SK-N-MC (cell line): ENCODE results near the gene PSMG4.

Source experiments
- DNase-seq: peaks from one replicate; pipeline ENCODE4 v3.0.0-alpha.2; 2011; ENCODE audit warnings: low read depth, low spot score
- H3K27ac ChIP-seq: fragments of 200-600 bp; sonication (generic); 2 replicates; pipeline ENCODE4 v1.5.1; 2016; ENCODE audit warnings: mixed run types
- H3K36me3 ChIP-seq: fragments of 200-600 bp; sonication (generic); 2 replicates; pipeline ENCODE4 v1.6.1; 2017; ENCODE audit warnings: antibody characterized with exemption, low read length, mixed read lengths; ENCODE audit not compliant: insufficient read depth
- H3K4me3 ChIP-seq: fragments of 200-600 bp; sonication (generic); 2 replicates; pipeline ENCODE4 v1.5.1; 2016
- H3K9ac ChIP-seq: fragments of 200-600 bp; sonication (generic); 2 replicates; pipeline ENCODE4 v1.8.0; 2017; ENCODE audit warnings: mixed run types, mixed read lengths; ENCODE audit not compliant: insufficient read length
- H3K9me3 ChIP-seq: fragments of 200-600 bp; sonication (generic); 2 replicates; pipeline ENCODE4 v1.6.1; 2017; ENCODE audit warnings: low read depth, mild to moderate bottlenecking, antibody characterized with exemption, low read length, moderate library complexity, mixed read lengths
- EZH2 ChIP-seq: fragments of 200-600 bp; sonication (generic); IDR thresholded peaks from one replicate; pipeline ENCODE4 v1.6.1; 2017; ENCODE audit warnings: antibody characterized with exemption
- FOXP2 ChIP-seq: optimal IDR thresholded peaks from 2 replicates; pipeline ENCODE3; 2011; ENCODE audit warnings: mild to moderate bottlenecking, moderate library complexity; ENCODE audit not compliant: insufficient read depth; ENCODE audit errors: extremely low read length, control extremely low read depth
- POLR2AphosphoS5 ChIP-seq: IDR thresholded peaks from 2 replicates; pipeline ENCODE4 v1.6.1; 2012; ENCODE audit warnings: mild to moderate bottlenecking, low read depth, low read length, borderline replicate concordance

The PSMG4 gene

DNA sequence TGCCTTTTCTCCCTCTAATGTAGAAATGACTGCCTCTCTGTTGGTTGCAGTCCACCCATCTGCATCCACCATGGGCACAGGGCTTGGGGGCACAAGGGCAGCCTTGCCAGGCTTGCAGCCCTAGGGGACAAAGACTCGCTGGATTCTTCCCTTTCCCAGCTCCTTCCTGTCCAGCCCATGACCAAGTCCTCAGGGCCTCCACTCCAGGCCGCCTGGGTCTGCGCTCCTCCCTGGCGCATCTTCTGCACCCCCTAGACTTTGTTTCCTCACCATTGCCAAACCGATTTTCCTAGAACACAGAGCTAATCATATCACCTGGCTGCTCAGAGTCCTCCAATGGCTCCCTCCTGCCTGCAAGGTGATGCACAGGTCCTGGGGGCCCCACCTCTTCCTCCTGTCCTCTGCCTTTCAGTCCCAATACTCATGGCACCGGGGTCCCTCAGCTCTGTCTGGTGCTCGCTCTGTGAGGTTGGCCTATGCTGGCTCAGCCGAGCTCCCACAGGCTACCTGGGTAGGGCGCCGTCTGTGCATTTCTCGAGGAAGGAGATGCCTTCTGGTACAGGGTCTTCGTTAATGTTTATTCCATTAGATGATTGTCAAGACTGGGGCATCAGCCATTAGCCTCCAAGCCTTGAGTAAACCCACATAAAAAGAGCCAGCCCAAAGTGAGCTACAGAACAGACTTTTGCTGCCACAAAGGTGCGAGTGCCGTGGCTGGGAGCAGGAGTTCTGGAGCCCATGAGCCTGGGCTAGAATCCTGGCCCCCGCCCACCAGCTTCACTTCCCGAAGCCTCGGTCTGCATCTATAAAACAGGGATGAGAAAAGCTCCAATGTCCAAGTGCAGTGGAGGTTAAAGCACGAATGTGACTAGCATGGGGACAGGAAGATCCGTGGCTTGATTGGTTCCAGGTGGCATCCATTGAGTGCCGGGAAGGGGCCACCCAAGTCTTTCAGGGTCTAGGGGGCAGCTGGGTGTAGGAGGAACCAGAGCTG is 17.7 kb downstream of the PSMG4 start:
- Histone ChIP-seq H3K4me3 (no peak overlapping the region), H3K27ac (no peak overlapping the region), H3K36me3 (peaks cover 9% of the 10 kb centered on the region; the same call in 1 of the 2 replicates), H3K9ac (no peak overlapping the region), H3K9me3 (no peaks in the 10 kb centered on the region)
- TF ChIP-seq POLR2AphosphoS5 (no peak), EZH2 (no peak), FOXP2 (no peak)
- DNase-seq: no peak

DNA sequence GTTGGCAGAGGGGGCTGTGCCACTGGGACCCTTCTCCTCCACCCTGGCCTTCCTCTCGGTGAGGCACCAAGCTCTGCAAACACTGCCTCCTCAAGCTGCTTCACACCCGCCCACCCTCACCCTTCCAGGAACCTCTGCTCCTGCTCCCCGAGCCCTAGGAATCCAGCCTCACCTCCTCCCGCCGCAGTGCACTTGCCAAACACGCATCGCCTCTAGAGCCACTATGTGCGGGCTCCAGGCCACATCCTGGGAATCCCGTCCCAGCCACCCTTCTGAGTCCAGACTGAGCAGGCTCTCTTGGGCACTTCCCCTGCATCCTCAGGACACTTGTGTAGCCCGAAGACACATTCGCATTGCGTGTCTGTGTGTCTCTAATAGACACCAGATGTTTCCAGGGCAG is 18.5 kb downstream of the PSMG4 start:
- Histone ChIP-seq H3K27ac (no peak overlapping the region; the same call in 1 of the 2 replicates), H3K9ac (no peak overlapping the region), H3K36me3 (0 out of 2 replicates have a peak, but pooled peaks cover 3% of the 10 kb centered on the region), H3K4me3 (no peak overlapping the region), H3K9me3 (no peaks in the 10 kb centered on the region)
- no peak for DNase-seq
- TF ChIP-seq EZH2 (no peak), POLR2AphosphoS5 (no peak), FOXP2 (no peak)

DNA sequence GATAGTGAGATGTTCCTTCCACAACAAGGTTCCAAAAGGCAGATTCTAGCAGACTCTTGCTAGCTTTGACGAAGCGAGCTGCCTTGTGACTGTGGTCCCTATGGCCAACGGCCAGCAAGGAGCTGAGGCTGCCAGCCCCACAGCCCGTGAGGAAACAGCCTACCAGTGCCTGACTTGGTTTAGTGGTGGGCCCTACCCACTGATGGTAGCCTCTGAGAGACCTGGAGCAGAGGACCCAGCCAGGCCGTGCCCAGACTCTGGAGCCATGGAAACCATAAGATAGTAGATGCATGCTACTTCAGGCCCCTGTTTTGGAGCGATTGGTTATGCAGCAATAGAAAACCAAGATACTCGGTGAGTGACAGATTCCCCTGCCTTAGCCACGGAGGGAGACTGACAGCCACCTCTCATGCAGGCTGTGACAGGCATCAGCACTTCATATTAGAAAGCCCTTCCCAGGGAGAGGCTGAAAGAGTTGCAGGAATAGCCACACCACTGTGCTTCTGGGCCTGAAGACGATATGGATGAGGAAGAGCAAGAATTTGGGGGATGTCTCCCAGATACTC is 19.2 kb downstream of the PSMG4 start:
- no peak overlapping the region; the same call in 1 of the 2 replicates for H3K27ac ChIP-seq
- no peak overlapping the region for H3K9ac ChIP-seq
- H3K36me3 ChIP-seq: no peaks in the 10 kb centered on the region
- no peak for DNase-seq
- no peak overlapping the region for H3K4me3 ChIP-seq
- H3K9me3 ChIP-seq: no peaks in the 10 kb centered on the region
- no peak for TF ChIP-seq POLR2AphosphoS5
- no peak for TF ChIP-seq FOXP2
- TF ChIP-seq EZH2: no peak

DNA sequence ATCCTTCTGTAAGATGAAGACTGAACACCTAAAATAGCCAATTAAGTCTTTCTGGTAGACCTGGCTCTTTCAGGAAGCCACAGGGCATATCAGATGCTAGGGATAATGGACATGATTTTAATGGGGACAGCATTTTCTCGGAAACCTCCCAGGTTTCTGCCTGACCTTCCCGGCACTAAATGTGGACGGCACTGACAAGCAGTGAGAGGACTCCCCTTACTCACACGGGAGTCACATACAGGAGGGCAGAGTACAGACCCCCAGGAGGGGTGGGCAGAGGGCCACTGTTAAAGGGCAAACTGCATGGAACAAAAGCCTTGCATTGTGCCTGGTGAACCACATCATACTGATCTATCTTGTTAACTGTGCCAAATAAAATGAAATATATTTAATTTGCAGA is 19.9 kb downstream of the PSMG4 start:
- TF ChIP-seq POLR2AphosphoS5: no peak
- TF ChIP-seq FOXP2: no peak
- TF ChIP-seq EZH2: no peak
- Histone ChIP-seq H3K9me3 (no peaks in the 10 kb centered on the region), H3K9ac (no peak overlapping the region), H3K4me3 (no peak overlapping the region), H3K27ac (no peak overlapping the region), H3K36me3 (no peaks in the 10 kb centered on the region)
- DNase-seq: no peak

DNA sequence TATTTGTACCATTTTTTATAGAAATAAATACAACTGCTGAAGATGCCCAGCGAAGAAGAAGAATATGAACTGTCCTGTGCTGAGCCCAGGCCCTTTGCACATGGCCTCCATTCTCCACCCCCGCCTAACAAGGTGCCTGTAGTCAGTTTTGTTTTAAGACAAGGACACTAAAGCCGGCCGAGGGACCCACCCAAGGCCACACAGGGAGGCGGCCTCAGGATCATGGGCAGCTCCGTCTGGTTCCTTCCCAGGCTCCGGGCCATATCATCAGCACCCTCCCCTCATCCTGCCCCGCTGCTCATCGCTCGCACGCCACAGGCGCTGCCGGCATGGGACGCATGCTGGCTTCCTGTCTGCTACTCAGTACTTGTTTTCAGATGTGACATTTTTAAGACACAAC is 21.3 kb downstream of the PSMG4 start:
- H3K27ac ChIP-seq: no peak overlapping the region
- TF ChIP-seq EZH2: no peak
- no peak for TF ChIP-seq FOXP2
- TF ChIP-seq POLR2AphosphoS5: no peak
- H3K4me3 ChIP-seq: no peak overlapping the region

DNA sequence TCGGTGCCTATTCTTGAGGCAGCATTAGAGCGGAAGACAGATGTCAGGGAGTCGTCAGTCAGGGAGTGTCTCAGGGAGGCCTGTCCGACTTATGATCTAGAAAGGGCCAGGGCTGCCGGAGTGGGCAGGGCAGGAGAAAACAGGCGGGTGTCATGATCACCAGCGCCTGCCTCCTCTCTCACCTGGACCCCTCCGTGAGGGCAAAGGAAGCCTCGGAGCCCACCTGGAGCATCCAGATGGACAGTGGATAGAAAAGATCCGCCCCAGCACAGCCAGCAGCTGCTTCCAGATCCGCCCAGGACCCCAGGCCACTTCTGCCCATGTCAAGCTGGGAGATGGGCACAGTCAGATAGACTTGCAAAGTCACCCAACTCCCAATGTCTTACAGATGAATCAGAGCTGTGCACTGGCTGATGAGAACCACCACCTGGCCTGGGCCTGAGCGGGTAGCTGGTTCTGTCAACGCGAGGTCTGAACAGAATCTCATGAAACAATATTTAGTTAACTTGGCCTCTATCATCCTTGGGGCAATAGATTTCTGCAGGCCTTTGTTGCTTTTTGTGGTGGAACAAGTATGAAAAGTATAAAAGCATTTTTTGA is 22.2 kb downstream of the PSMG4 start:
- H3K36me3 ChIP-seq: no peaks in the 10 kb centered on the region
- no peak overlapping the region for H3K4me3 ChIP-seq
- H3K9me3 ChIP-seq: no peaks in the 10 kb centered on the region
- H3K9ac ChIP-seq: no peak overlapping the region
- TF ChIP-seq POLR2AphosphoS5 (no peak), EZH2 (no peak), FOXP2 (no peak)
- H3K27ac ChIP-seq: no peak overlapping the region
- DNase-seq: no peak

More for the DNA sequence above, 21.3 kb downstream of the PSMG4 start:
- no peak overlapping the region for H3K9ac ChIP-seq
- no peak for DNase-seq
- no peaks in the 10 kb centered on the region for H3K9me3 ChIP-seq
- H3K36me3 ChIP-seq: no peaks in the 10 kb centered on the region

DNA sequence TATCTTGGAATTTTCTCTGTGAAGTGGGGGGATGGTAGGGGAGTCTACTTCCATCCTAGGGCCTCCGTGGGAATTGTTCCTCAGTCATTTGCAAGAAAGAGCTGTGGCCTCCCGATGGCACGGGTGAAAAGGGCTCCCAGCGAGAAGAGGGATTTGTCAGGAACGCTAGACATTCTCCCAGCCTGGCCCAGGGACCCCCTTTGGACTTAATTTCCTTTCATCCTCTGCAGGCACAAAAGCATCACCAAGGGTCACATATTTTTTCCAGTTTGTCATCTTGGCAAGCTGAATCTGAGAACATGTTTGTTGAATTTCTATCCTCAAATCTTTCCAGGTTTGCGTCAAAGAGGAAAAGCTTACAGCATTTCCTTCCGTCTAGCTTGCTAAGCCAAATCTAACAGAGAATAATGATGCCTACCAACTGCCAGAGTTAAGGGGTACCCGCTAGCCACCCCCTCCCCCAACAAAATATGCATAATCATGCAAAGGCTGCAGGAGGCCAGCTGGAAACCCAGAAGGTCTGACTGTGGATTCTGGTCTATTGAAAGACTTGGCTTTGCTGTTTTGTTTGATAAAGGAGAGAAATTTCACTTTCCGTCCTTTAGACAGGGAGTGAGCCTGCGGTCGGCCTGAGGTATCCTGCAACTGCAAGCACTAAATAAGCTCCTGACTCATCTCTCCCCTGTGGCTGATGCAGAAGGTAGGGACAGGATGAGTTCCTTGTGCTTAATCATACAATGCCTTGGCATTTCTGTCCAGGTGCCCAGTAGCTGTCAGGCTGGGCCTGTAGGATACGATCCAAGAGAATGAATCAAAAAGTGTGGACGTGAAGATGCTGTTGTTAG is 23.1 kb downstream of the PSMG4 start:
- no peak for DNase-seq
- Histone ChIP-seq H3K4me3 (no peak overlapping the region), H3K9me3 (no peaks in the 10 kb centered on the region), H3K27ac (no peak overlapping the region), H3K36me3 (no peaks in the 10 kb centered on the region), H3K9ac (no peak overlapping the region)
- TF ChIP-seq FOXP2: no peak
- no peak for TF ChIP-seq EZH2
- no peak for TF ChIP-seq POLR2AphosphoS5

DNA sequence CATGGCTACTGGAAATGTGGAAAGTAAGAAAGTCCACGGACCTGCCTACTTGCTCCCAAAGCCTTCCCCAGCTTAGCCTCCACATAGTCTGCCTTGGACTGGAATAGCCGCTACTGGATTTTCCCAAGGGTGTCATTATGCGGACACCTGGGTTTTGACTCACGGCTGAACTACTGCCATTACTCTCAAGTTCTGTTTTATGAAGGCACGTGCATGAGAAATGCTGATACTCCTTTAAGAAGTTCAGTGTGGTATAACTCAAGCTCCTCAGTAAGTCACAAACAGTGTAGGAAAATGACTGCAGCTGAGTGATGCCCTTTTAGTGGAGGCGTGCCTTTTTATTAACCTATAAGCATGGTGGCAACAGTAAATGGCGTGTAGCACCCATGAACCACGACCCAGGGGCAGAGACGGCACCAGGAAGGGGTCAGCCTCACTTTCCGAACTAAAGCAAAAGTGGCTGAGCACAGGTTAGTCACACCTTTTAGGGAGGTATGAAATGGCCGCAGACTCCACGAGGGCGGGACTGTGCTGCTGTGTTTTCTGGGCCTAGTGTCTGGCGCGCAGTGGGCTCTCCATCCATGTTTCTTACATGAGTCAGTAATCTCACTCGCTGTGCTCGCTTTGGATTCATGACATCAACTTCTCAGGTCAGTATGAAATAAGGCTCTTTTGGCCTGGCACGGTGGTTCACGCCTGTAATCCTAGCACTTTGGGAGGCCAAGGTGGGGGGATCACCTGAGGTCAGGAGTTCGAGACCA is 23.9 kb downstream of the PSMG4 start:
- H3K36me3 ChIP-seq: no peaks in the 10 kb centered on the region
- H3K9ac ChIP-seq: no peak overlapping the region
- no peak overlapping the region for H3K4me3 ChIP-seq
- no peak overlapping the region for H3K27ac ChIP-seq
- TF ChIP-seq EZH2 (no peak), POLR2AphosphoS5 (no peak), FOXP2 (no peak)
- no peak for DNase-seq
- no peaks in the 10 kb centered on the region for H3K9me3 ChIP-seq
